ENCODE measurements around the gene GAS7. TPM values are rescaled to one million over a fixed set of nuclear protein-coding genes. Genes with fewer than 3 reads are reported as not detected.

The GAS7 gene
- total RNA-seq, 1 experiment from 2014 or later = 6.0 TPM

DNA sequence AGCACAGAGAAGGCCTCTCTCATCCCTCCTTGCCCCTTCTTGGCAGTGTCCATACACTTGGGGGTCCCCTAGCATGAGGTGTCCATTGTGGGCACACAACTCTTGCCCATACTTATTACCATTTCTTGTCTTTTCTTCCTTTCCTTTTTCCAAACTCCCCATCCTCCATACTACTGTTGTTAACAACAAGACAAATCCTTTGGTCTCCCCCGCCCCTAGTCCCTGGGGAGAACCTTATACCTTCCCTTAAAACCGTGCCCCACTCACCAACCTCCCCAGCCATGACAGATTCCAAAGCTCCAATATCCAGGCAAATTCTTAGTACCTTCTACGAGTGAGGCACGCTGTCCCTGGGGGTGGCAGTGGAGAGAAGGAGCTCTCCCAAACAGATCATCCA, 82.9 kb downstream of the GAS7 start:
- peak overlapping the region; percentile 50 for H4K91ac ChIP-seq (ENCODE audit: insufficient read length, low read depth, low read length)
- no peak overlapping the region for H2AFZ ChIP-seq (ENCODE audit: low read length)
- no peak overlapping the region for H3T11ph ChIP-seq (ENCODE audit: low read length)
- H3K79me2 ChIP-seq (ENCODE audit: insufficient read depth, low read length) = no peaks in the 10 kb centered on the region
- no CpG with 5 or more reads among the region's 4 CpGs for WGBS (ENCODE audit: extremely low coverage, insufficient read length, low lambda C conversion rate)
- no peak overlapping the region for H2BK12ac ChIP-seq (ENCODE audit: insufficient read length, low read depth, low read length)
- no peak overlapping the region for H3K27ac ChIP-seq (ENCODE audit: insufficient read length, low read depth, low read length)
- peak overlapping the region in 1 of 3 experiments; percentile 23; a peak in 2 of 7 replicates for H3K27ac Mint-ChIP-seq
- H4K5ac ChIP-seq (ENCODE audit: insufficient read length, low read depth, low read length) = no peak overlapping the region
- no peak overlapping the region for H3K4me2 ChIP-seq (ENCODE audit: insufficient read depth, insufficient read length, low read length)
- no peaks in the 10 kb centered on the region for H3K36me3 Mint-ChIP-seq (ENCODE audit: insufficient read depth in 1 of 3, low read depth in 3 of 3)
- H3K4me1 Mint-ChIP-seq = peaks cover 37 to 41% of the 10 kb centered on the region in 2 experiments
- no peak for DNase-seq
- no peak overlapping the region for H3K14ac ChIP-seq (ENCODE audit: insufficient read depth, low read length)
- H3K23ac ChIP-seq (ENCODE audit: insufficient read length, low read depth, low read length) = no peak overlapping the region
- no peak overlapping the region for H2BK20ac ChIP-seq (ENCODE audit: low read depth, low read length, poor library complexity, severe bottlenecking)
- H3K4ac ChIP-seq (ENCODE audit: low read depth, low read length) = no peak overlapping the region
- H3K18ac ChIP-seq (ENCODE audit: insufficient read length, low read depth, low read length) = no peak overlapping the region
- no peaks in the 10 kb centered on the region for H3K9me3 ChIP-seq (ENCODE audit: control insufficient read depth, low read depth, low read length)
- peaks cover 10% of the 10 kb centered on the region; the same call in 1 of the 2 replicates for H3K4me1 ChIP-seq (ENCODE audit: insufficient read depth, low read length)
- H3K9me3 Mint-ChIP-seq = 0 out of 5 replicates have a peak, but pooled peaks cover 0 to 3% of the 10 kb centered on the region in 2 experiments
- no peak overlapping the region for H3K56ac ChIP-seq (ENCODE audit: insufficient read length, low read depth, low read length)
- H3K79me1 ChIP-seq (ENCODE audit: insufficient read depth, low read depth, low read length, poor library complexity, severe bottlenecking) = no peaks in the 10 kb centered on the region
- TF ChIP-seq, protein P1, sequence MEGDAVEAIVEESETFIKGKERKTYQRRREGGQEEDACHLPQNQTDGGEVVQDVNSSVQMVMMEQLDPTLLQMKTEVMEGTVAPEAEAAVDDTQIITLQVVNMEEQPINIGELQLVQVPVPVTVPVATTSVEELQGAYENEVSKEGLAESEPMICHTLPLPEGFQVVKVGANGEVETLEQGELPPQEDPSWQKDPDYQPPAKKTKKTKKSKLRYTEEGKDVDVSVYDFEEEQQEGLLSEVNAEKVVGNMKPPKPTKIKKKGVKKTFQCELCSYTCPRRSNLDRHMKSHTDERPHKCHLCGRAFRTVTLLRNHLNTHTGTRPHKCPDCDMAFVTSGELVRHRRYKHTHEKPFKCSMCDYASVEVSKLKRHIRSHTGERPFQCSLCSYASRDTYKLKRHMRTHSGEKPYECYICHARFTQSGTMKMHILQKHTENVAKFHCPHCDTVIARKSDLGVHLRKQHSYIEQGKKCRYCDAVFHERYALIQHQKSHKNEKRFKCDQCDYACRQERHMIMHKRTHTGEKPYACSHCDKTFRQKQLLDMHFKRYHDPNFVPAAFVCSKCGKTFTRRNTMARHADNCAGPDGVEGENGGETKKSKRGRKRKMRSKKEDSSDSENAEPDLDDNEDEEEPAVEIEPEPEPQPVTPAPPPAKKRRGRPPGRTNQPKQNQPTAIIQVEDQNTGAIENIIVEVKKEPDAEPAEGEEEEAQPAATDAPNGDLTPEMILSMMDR (conservative IDR thresholded peaks at IDR 0.05) = no peak
- H3K4me3 Mint-ChIP-seq = no peak overlapping the region
- no peak overlapping the region for H3K9ac ChIP-seq (ENCODE audit: extremely low read depth, insufficient read length, low read length)
- H3K27me3 Mint-ChIP-seq (ENCODE audit: low read depth) = no peaks in the 10 kb centered on the region; the same call in none of the 2 replicates
- H2BK120ac ChIP-seq (ENCODE audit: low read depth, low read length, poor library complexity, severe bottlenecking) = no peak overlapping the region
- H2AK5ac ChIP-seq (ENCODE audit: insufficient read length, low read length) = no peak overlapping the region
- H4K20me1 ChIP-seq (ENCODE audit: control insufficient read depth, insufficient read depth, insufficient read length) = no peaks in the 10 kb centered on the region
- no peaks in the 10 kb centered on the region for H3K23me2 ChIP-seq (ENCODE audit: insufficient read length, low read depth, low read length, poor library complexity, severe bottlenecking)
- H3K27me3 ChIP-seq (ENCODE audit: insufficient read depth, low read length) = no peaks in the 10 kb centered on the region
- H4K8ac ChIP-seq (replicated peaks; ENCODE audit: insufficient read length, low read depth, low read length) = no peak overlapping the region
- H2BK5ac ChIP-seq (ENCODE audit: insufficient read length, low read length) = no peak overlapping the region
- no peak overlapping the region for H2BK15ac ChIP-seq (ENCODE audit: low read depth, low read length)
